ENCODE results near the gene BCAP31. TPM values are rescaled to one million over a fixed set of nuclear protein-coding genes. Genes with fewer than 3 reads are reported as not detected.

The BCAP31 gene
- total and polyA plus RNA-seq, 4 donors, result 106 to 173 (median 144) TPM

DNA sequence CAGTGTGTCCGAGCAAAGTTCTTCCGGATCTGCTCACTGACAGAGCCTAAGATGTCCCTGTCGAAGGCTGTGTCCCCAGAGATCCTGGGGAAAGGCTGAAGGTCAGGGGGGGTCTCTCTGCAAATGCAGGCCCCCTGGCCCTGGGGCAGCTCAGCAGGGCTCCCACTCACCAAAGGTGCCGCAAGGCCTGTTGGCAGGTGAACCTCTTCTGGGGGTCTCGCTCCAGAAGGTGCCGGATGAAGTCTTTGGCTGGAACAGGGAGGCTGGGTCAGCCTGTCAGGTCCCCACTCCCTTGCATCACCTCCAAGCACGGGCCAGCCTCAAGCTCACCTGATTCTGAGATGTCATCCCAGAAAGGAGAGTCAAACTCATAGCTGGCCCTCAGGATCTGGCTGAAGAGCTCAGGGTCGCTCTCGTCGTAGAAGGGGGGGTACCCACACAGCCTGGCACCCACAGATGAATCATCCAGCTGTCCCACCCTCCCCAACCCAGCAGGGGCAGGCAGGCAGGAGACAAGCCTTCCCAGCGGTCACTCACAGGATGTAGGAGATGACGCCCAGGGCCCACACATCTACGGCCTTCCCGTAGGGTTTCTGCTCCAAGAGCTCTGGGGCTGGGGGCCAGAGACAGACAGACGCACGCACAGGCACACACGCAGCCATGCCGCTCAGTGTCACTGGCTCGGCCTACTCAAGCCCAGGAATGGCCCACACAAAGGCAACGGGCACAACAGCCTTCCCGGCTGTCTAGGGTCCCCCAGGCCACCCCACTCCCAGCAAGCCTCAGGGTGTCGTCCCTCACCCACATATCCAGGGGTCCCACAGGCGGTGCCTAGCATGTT lies 53.2 kb downstream of the BCAP31 start:
- no peak for DNase-seq (ENCODE audit: low read depth in 4 of 6, low spot score in 6 of 6)
- 86% methylated on average over 22 of the region's 23 CpGs for WGBS (ENCODE audit: insufficient coverage)
- H3K27me3 ChIP-seq (ENCODE audit: control insufficient read depth, insufficient read depth, low read length), result peaks cover 11% of the 10 kb centered on the region
- H3K27ac ChIP-seq (ENCODE audit: low read depth, low read length), result no peak overlapping the region
- H3K36me3 ChIP-seq (ENCODE audit: control insufficient read depth, insufficient read depth, low read length), result peaks cover 22% of the 10 kb centered on the region
- peaks cover 1% of the 10 kb centered on the region for H3K9me3 ChIP-seq (ENCODE audit: control insufficient read depth, insufficient read depth, low read length)
- H3K4me1 ChIP-seq (ENCODE audit: control insufficient read depth, insufficient read depth, low read length), result peaks cover 22% of the 10 kb centered on the region
- no peak overlapping the region for H3K4me3 ChIP-seq (ENCODE audit: low read depth, low read length)

DNA sequence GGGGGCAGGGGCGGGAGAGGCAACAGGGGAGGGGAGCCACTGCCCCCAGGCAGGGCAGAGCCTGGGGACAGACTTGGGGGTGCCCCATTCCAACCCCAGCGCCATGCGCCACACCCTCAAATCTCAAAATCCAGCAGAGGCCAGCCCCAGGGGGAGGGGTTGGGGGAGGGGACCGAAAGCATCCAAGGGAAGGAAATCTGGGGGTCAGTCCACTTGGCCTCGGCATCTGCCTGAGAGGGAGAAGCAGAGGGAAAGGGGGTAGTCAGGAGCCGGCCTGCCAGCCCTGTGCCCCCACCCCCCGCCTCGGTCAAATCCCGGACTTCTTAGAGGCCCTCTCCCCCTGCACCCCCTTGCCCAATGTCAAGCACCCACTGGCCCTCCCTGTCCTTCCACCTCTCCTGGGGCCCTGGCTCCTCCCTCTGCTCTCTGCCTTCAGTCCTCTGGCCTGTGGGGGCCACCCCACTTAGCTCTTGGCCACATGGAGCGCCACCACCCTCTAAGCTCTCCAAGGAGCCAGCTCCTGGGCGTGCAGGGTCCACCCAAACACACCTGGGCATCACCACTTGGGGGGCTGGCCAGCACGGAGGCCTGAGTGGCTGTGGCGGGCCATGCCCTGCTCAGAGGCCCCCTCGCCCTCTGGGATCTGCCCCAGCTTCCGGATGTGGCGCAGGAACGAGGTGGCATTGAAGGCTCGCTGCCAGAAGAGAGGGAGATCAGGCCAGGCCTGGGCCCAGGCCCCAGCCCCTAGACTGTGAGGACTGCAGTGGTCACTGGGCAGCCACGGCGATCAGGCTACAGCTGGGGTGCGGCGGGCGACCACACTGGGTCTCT lies 54.1 kb downstream of the BCAP31 start:
- Histone ChIP-seq H3K36me3 (ENCODE audit: control insufficient read depth, insufficient read depth, low read length) (peaks cover 22% of the 10 kb centered on the region), H3K9me3 (ENCODE audit: control insufficient read depth, insufficient read depth, low read length) (peaks cover 1% of the 10 kb centered on the region), H3K4me3 (ENCODE audit: low read depth, low read length) (no peak overlapping the region), H3K27me3 (ENCODE audit: control insufficient read depth, insufficient read depth, low read length) (peaks cover 11% of the 10 kb centered on the region), H3K4me1 (ENCODE audit: control insufficient read depth, insufficient read depth, low read length) (peaks cover 22% of the 10 kb centered on the region), H3K27ac (ENCODE audit: low read depth, low read length) (no peak overlapping the region)
- 75% methylated on average over 16 of the region's 23 CpGs for WGBS (ENCODE audit: insufficient coverage)
- no peak for DNase-seq (ENCODE audit: low read depth in 4 of 6, low spot score in 6 of 6)

DNA sequence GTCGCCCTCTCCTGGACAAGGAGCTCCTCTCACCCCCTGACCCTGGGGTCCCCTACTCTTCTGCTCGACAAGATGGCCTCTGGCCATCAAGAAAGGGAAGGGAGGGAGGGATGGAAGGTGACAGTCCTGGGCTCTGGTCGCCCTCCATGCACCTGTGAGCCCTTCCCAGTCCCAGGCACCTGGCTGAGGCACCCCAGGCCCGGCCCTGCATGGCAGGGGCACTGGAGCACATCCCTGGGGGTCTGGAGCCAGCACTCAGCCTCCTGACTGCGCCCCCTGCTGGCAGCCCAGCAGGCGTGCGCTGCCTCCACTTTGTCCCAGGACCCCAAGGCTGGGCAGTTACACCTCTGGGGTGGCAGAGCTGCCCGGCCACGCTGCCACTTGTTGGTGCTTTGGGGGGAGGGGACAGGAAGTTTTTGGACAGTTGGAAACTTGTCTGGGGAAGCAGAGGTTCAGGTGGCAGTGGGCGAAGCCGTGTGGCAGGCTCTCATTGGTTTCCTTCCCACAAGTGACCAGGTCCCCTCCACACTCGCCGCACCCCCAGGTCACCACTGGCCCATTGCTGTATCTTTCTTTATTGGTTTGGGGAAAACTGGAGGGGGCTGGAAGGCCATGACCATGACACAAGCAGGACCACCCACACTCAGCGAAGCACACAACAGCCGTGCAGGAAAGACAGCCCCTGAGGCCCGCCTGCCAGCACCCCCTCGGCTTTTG lies 54.9 kb downstream of the BCAP31 start:
- Histone ChIP-seq H3K36me3 (ENCODE audit: control insufficient read depth, insufficient read depth, low read length) (peaks cover 22% of the 10 kb centered on the region), H3K27me3 (ENCODE audit: control insufficient read depth, insufficient read depth, low read length) (peaks cover 8% of the 10 kb centered on the region), H3K27ac (ENCODE audit: low read depth, low read length) (no peak overlapping the region), H3K9me3 (ENCODE audit: control insufficient read depth, insufficient read depth, low read length) (peaks cover 1% of the 10 kb centered on the region), H3K4me1 (ENCODE audit: control insufficient read depth, insufficient read depth, low read length) (peaks cover 21% of the 10 kb centered on the region), H3K4me3 (ENCODE audit: low read depth, low read length) (no peak overlapping the region)
- 44% methylated on average over 7 of the region's 17 CpGs for WGBS (ENCODE audit: insufficient coverage)
- DNase-seq (ENCODE audit: low read depth in 4 of 6, low spot score in 6 of 6), result no peak

DNA sequence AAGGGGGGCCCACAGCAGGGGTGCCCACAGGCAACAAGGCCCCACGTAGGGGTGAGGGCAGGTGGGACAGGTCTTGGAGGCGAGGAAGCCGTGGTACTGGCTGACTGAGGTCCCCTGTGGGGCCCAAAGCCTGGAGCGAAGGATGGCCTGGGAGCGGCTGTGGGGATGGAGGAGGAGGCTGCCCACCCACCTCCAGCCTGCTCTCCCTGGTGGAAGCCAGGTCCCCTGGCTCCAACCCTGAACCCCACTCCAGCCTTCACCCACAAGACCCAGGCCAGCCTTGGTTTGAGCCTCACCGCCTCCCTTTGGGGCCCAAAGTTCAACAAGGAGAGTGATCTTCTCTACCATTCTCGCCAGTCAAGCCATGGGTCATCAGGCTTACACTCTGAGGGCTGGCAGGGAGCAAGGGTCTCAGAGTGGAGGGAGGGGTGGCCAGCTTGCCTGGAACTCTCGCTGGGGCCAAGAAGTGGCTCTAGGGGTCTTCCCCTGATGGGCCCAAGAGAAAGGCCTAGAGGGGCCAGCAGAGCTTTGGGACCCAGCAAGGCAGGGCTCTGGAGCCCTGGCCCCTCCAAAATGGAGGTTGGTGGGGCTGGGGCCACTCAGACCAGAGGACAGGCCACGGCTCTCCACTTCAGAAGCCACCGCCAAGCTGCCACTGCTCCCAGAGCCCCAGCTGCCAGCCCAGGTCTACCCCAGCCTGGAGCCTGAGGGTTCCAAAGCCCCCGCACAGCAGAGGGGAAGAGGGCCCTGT lies 55.6 kb downstream of the BCAP31 start:
- 72% methylated on average over 7 of the region's 11 CpGs for WGBS (ENCODE audit: insufficient coverage)
- Histone ChIP-seq H3K27me3 (ENCODE audit: control insufficient read depth, insufficient read depth, low read length) (peaks cover 3% of the 10 kb centered on the region), H3K36me3 (ENCODE audit: control insufficient read depth, insufficient read depth, low read length) (peaks cover 22% of the 10 kb centered on the region), H3K4me3 (ENCODE audit: low read depth, low read length) (no peak overlapping the region), H3K4me1 (ENCODE audit: control insufficient read depth, insufficient read depth, low read length) (peaks cover 17% of the 10 kb centered on the region), H3K9me3 (ENCODE audit: control insufficient read depth, insufficient read depth, low read length) (peaks cover 1% of the 10 kb centered on the region), H3K27ac (ENCODE audit: low read depth, low read length) (no peak overlapping the region)
- no peak for DNase-seq (ENCODE audit: low read depth in 4 of 6, low spot score in 6 of 6)

DNA sequence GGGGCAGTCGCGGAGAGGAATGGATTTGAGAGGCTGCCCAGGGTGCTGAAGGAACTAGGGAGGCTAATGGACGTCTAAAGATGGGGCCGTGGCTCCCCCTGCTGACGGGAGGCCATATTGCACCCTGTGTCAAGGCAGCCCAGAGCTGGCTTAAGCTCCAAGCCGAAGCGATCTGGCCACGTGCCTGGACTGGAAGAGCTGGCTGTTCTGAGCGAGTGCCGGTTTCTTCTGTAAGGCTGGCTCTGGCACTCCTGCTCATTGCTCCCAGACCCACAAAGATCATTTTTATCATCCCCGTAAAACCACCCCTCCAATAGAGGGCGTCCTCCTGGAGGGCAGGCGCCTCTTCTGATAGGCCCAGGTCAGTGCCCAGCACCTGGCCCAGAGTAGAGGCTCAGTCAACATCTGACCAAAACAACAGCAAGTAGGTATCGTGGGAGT lies 56.2 kb downstream of the BCAP31 start:
- H3K27ac ChIP-seq (ENCODE audit: low read depth, low read length), result no peak overlapping the region
- WGBS (ENCODE audit: insufficient coverage), result 20% methylated on average over 11 of the region's 14 CpGs
- H3K9me3 ChIP-seq (ENCODE audit: control insufficient read depth, insufficient read depth, low read length), result peaks cover 1% of the 10 kb centered on the region
- peaks cover 4% of the 10 kb centered on the region for H3K27me3 ChIP-seq (ENCODE audit: control insufficient read depth, insufficient read depth, low read length)
- H3K4me1 ChIP-seq (ENCODE audit: control insufficient read depth, insufficient read depth, low read length), result peaks cover 16% of the 10 kb centered on the region
- peaks cover 22% of the 10 kb centered on the region for H3K36me3 ChIP-seq (ENCODE audit: control insufficient read depth, insufficient read depth, low read length)
- DNase-seq (ENCODE audit: low read depth in 4 of 6, low spot score in 6 of 6), result peak in 5 of 6 donors; percentile 70 to 95 (median 73)
- H3K4me3 ChIP-seq (ENCODE audit: low read depth, low read length), result no peak overlapping the region

DNA sequence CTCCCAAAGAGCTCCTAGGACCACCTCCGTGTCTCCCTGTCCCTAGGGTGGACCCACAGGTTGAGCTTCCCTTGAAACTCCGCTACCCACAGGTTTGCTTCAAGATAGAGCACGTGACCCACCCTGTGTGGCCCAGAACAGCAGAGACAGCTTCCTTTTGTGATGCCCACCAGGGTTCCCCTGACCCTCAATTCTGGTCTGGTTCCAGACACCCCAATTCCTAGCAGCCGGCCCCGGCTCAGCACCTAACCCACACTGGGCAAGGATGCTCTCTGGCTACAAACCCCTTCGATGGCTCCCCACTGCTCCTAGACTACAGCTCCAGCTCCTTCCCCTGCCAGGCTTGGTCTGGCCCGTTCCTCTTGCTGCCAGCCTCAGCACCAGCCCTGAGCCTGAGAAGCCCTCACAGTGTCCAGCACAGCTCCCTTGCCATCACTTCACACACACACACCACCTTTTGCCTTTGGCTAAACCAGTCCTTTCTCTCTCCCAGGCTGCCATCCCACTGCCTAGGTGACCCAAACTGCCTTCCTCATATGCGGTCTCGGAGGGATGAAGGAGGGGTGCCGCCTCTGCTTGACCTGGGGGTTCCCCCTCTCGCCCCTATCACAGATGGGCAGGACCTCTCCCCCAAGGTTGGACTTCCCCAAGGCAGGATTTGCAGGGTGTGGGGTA lies 56.8 kb downstream of the BCAP31 start:
- Histone ChIP-seq H3K36me3 (ENCODE audit: control insufficient read depth, insufficient read depth, low read length) (peaks cover 21% of the 10 kb centered on the region), H3K4me3 (ENCODE audit: low read depth, low read length) (no peak overlapping the region), H3K4me1 (ENCODE audit: control insufficient read depth, insufficient read depth, low read length) (peaks cover 14% of the 10 kb centered on the region), H3K27ac (ENCODE audit: low read depth, low read length) (no peak overlapping the region), H3K9me3 (ENCODE audit: control insufficient read depth, insufficient read depth, low read length) (no peaks in the 10 kb centered on the region), H3K27me3 (ENCODE audit: control insufficient read depth, insufficient read depth, low read length) (peaks cover 2% of the 10 kb centered on the region)
- WGBS (ENCODE audit: insufficient coverage), result 73% methylated on average over 7 of the region's 11 CpGs
- no peak for DNase-seq (ENCODE audit: low read depth in 4 of 6, low spot score in 6 of 6)

DNA sequence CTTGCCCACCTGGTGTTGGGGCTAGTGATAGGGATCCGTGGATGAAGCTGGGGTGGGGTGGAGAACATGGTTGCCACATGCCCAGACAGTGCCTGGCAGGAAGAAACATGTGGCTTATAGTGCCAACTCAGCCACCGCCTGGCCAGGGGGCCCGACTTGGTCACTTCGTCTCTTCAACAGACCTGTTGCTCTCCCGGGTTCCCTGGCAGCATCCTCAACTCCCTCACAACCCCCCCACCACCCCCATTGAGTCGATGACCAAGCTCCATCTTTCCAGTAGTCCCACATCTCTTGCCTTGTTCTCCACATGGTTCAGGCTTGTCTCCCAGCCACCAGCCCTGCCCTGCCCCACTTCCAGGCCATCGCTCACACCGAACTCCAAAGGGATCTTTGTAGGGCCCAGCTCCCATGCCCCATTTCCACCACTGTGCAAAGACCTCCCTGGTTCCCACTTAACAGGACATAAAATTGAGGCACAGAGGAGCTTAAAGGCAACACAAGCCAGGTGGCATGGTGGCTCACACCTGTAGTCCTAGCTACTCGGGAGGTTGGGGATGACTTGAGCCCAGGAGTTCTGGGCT lies 58.4 kb downstream of the BCAP31 start:
- DNase-seq (ENCODE audit: low read depth in 4 of 6, low spot score in 6 of 6), result no peak
- Histone ChIP-seq H3K9me3 (ENCODE audit: control insufficient read depth, insufficient read depth, low read length) (no peaks in the 10 kb centered on the region), H3K27ac (ENCODE audit: low read depth, low read length) (no peak overlapping the region), H3K4me1 (ENCODE audit: control insufficient read depth, insufficient read depth, low read length) (peaks cover 14% of the 10 kb centered on the region), H3K27me3 (ENCODE audit: control insufficient read depth, insufficient read depth, low read length) (peaks cover 12% of the 10 kb centered on the region), H3K36me3 (ENCODE audit: control insufficient read depth, insufficient read depth, low read length) (peaks cover 6% of the 10 kb centered on the region), H3K4me3 (ENCODE audit: low read depth, low read length) (no peak overlapping the region)
- WGBS (ENCODE audit: insufficient coverage), result 83% methylated on average over 8 of the region's 9 CpGs

DNA sequence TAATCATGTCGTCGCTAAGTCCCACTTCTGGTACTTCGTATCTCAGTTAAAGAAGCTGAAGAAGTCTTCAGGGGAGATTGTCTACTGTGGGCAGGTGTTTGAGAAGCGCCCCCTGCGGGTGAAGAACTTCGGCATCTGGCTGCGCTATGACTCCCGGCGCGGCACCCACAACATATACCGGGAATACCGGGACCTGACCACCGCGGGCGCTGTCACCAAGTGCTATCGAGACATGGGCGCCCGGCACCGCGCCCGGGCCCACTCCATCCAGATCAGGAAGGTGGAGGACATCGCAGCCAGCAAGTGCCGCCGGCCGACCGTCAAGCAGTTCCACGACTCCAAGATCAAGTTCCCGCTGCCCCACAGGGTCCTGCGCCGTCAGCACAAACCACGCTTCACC lies 61.9 kb downstream of the BCAP31 start:
- no peaks in the 10 kb centered on the region for H3K9me3 ChIP-seq (ENCODE audit: control insufficient read depth, insufficient read depth, low read length)
- peaks cover under 1% of the 10 kb centered on the region for H3K4me1 ChIP-seq (ENCODE audit: control insufficient read depth, insufficient read depth, low read length)
- H3K27me3 ChIP-seq (ENCODE audit: control insufficient read depth, insufficient read depth, low read length), result peaks cover 12% of the 10 kb centered on the region
- H3K27ac ChIP-seq (ENCODE audit: low read depth, low read length), result no peak overlapping the region
- DNase-seq (ENCODE audit: low read depth in 4 of 6, low spot score in 6 of 6), result no peak
- no peak overlapping the region for H3K4me3 ChIP-seq (ENCODE audit: low read depth, low read length)
- no peaks in the 10 kb centered on the region for H3K36me3 ChIP-seq (ENCODE audit: control insufficient read depth, insufficient read depth, low read length)
- 20% methylated on average over 29 of the region's 31 CpGs for WGBS (ENCODE audit: insufficient coverage)
